Measurements from ENCODE around the gene PIANP.
"Not testable (repeated sequence)": the region's sequence is repeated elsewhere in the genome, so short reads cannot be mapped to it uniquely, and the experiment has no call there.

The PIANP gene

DNA sequence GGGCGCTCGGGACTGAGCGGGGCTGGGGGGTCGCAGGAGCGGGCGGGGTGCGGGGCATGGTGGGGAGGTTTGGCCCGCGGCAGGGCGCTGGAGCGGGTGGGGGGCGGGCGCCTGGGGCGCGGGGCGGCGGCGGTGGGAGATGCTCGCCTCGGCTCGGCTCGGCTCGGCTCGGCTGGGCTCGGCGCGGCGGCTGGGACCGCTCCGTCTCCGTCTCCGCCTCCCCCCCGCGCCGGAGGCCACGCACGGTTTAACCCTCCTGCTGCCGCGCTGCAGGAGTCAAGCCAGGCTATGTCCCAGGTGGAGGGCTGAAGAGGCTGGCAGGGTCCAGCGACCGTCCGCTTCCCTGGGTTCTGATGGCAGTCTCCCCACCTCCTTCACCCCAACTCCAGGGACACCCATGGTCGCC lies at the start of gene PIANP:
Gene PIANP, minus strand, starts transcription at position 170 of the 406 bp plus-strand sequence. CDS start 2,754 bp downstream, outside the sequence.
- DNase-seq, result peak; percentile 30 to 40

DNA sequence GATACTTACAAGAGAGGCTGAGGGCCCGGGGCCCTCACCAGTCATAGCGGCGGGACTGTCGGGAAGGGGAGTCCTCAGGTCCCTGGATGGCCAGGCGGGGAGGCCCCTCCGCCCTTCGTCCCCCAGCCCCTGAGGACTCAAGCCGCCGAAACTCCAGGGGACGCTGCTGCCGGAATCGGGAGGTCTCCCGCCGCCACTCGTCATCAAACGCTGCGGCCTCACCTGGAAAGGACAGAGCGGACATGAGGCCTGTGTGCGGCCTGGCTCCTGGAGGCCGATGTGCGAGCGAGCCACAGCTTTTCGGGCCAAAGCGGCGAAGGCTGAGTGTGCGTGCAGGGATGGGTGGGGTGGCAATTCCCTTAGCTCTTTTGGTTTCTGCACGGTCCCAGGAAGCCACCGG lies 48.1 kb upstream of the PIANP start:
- no peak for DNase-seq

DNA sequence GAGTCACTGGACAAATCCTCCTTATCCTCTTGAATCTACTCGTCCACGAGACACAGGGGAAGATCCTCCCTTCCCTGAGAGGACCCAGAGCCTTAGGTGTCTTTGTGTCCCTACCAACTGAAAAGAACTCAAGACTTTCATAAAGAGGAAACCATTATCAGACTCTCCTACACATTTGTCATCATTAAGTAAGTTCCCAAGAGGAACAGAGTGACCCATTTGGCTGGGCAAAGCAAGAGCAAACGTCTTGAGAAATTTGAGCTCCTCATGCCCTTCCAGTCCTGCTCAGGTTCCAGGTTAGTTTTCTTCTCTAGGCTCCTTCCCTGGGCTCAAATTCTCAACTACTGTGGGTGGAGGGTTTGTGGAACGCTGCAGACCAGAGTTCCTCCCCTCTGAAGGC lies 46.6 kb upstream of the PIANP start:
- no peak for DNase-seq

- peak; percentile 30 to 67 for DNase-seq
These were observed 45.3 kb upstream of the PIANP start for GRCh38 chr12:6745741-6746525.

- not testable (repeated sequence) for DNase-seq
These were observed 42.7 kb upstream of the PIANP start for GRCh38 chr12:6743300-6743699.

DNA sequence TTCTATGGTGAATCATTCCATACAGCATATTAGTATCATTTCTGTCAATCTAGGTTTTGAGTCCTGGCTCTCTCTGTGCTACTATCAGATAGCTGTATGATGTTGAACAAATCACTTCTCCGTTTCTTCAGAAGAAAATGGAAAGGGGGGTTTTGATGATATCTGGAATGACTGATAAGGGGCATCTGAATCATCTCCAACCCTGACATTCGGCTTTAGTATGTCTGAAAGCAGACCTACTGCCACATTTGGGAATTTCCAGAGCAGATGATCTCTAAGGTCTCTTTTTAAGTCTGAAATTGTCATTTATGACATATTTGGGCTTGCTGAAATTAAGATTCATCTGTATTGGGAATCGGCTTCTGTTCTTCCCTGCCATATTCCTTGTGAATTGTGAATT lies 42.2 kb upstream of the PIANP start:
- DNase-seq, result no peak

DNA sequence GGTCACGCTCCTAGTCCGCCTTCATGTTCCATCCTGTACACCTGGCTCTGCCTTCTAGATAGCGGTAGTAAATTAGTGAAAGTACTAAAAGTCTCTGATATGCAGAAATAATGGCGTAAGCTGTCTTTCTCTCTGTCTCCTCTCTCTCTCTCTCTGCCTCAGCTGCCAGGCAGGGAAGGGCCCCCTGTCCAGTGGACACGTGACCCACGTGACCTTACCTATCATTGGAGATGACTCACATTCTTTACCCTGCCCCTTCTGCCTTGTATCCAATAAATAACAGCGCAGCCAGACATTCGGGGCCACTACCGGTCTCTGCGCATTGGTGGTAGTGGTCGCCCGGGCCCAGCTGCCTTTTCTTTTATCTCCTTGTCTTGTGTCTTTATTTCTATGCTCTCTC lies 41.5 kb upstream of the PIANP start:
- not testable (repeated sequence) for DNase-seq

- DNase-seq, result no peak
These were observed 36.1 kb upstream of the PIANP start for GRCh38 chr12:6736754-6737153.

DNA sequence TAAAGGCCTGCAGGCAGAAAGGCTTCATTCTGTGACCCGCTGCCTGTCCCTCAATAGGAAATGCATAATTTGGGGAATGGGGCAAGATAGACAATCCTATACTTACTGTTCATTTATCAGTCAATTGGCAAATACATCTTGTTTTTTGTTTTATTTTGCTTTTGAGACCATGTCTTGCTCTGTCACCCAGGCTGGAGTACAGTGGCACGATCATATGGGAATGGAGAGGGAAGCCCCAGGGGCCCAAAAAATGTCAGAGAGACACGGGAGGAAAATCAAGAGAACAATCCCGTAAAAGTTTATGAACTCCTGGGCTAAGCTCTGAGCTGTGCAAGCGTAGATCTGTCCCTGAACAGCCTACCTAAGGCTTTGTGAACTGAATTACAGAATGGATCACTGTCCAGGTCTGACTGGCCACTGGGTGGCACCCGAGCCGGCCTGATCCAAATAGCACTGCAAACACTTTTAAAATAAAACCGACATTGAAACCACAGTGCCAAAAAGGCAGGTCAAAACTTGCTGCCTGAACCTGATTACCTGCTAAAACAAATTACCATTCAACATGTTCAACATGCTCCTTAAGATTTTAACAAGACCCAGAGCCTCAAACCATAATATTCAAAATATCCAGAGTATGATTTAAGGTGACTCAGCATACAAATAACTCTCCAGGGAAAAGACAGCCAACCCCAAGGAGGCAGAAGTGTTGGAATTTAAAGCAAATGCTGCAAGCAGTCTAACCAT lies 35.0 kb upstream of the PIANP start:
- DNase-seq, result peak; percentile 52 to 58

DNA sequence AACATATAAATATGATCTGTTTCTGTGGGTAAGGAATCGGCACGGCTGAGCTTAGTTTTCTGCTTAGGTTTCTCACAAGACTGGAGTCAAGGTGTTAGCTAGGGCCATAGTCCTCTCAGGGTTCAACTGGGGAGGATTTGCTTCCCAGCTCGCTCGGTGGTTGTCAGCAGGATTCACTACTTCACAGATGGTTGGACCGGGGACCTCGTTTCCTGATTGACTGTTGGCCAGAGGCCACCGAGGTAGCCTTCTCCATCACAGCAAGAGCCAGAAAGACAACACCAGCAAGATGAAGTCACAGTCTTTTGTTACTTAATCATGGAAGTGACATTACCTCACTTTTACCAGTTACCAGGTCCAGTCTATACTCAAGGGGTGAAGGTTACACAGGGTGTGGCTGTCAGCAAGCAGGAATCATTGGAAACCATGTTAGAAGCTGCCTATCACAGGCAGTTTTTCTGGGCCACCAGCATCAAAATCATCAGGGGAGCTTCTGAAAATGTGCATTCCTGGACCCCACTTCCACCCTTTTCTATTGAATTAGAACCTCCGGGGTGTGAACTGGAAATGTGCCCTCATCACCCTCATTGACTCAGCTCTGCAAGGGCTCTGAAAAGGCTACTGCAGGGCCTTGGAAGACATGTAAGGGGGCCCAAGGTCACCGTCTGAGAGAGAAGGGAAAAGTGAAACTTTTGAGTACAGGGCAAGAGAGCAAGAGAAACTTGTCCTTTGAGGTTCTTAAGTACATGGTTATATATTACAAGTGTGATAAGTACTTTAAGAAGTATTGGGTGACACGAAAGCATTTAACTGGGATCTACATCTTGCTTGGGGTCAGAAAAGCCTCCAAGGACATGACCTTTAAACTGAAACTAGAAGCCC lies 34.1 kb upstream of the PIANP start:
- DNase-seq, result no peak

DNA sequence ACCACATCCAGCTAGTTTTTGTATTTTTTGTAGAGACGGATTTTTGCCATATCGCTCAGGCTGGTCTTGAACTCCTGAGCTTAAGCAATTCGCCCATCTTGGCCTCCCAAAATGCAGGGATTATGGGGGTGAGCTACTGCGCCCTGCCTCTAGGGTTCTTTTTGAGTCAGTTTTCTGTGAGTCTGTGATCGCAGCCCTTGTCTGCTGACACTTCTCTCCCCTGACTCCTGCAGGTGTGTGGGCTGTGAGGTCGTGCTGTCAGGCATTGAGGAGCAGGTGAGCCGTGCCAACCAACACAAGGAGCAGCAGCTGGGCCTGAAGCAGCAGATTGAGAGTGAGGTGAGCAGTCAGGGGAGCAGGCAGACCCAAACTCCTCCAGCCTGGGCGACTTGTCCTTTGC lies 29.6 kb upstream of the PIANP start:
- DNase-seq, result no peak

- no peak for DNase-seq
These were observed 28.6 kb upstream of the PIANP start for GRCh38 chr12:6729186-6729585.

- no peak for DNase-seq
These were observed 24.7 kb upstream of the PIANP start for GRCh38 chr12:6725350-6725749.

DNA sequence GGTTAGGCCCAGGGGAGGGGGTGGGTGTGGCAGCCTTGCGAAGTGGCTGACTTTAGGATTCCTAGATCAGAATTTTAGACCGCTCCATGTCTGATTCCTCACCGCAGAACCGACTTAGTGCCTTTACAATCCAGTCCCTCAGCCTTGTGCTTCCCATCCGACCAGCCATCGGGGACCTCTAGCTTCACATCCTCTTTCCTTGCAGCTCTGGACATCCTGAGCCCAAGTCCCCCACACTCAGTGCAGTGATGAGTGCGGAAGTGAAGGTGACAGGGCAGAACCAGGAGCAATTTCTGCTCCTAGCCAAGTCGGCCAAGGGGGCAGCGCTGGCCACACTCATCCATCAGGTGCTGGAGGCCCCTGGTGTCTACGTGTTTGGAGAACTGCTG lies 23.8 kb upstream of the PIANP start:
- DNase-seq, result peak in 1 of 2 donors; percentile 21

DNA sequence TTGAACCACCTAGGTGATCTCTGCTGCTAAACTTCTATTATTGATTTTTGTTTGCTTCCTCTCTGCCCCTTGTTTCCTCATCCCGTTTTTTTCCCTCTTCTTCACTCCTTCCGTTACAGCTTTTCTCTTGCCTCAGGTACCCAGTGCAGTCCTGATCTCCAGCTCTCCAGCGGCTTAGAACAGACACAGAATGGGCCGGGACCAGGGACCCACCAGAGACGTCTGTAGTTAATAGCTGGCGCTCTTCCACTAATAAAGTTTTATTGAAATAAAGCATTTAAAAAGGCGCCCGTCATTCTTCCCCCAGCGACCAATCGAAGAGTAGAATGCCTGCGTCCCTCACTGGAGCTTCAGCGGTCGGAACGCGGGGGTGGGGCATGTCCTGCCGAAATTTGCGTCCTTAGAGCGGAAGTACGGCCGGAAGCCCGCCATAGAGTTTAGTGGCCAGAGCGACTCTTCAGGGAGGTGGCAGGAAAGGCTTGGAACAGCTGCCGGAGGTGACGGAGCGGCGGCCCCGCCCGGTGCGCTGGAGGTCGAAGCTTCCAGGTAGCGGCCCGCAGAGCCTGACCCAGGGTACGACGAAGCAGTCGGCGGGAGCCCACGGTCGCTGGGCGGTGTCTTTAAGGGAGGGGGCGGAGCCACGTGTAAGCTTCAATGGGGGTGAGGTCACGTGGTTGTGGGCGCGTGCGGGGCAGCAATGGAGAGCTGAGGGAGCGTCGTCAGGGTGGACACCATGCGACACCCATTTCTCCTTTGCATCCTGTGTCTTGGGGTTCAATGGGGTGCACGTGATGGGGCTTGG lies 23.2 kb upstream of the PIANP start, which contains the start of gene COPS7A:
Gene COPS7A, plus strand, starts transcription at position 440 of the 802 bp plus-strand sequence. CDS start 611 bp downstream, outside the sequence.
- DNase-seq, result peak; percentile 98 to 99

- no peak for DNase-seq
These were observed 22.2 kb upstream of the PIANP start for GRCh38 chr12:6722863-6723262.

GRCh38 chr12:6716874-6717437 lies 16.3 kb upstream of the PIANP start:
- DNase-seq, result no peak

- not testable (repeated sequence) for DNase-seq
These were observed 15.6 kb upstream of the PIANP start for GRCh38 chr12:6716031-6716873.

DNA sequence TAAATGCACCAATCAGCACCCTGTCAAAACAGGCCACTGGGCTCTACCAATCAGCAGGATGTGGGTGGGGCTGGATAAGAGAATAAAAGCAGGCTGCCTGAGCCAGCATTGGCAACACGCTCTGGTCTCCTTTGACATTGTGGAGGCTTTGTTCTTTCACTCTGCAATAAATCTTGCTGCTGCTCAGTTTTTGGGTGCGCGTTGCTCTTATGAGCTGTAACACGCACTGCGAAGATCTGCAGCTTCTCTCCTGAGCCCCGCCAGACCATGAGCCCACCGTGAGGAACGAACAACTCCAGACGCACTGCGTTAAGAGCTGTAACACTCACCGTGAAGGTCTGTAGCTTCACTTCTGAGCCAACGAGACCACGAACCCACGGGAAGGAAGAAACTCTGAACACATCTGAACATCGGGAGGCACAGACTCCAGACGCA lies 8.4 kb upstream of the PIANP start:
- peak; percentile 44 to 85 for DNase-seq

- not testable (repeated sequence) for DNase-seq
These were observed 7.7 kb upstream of the PIANP start for GRCh38 chr12:6708351-6708750.

DNA sequence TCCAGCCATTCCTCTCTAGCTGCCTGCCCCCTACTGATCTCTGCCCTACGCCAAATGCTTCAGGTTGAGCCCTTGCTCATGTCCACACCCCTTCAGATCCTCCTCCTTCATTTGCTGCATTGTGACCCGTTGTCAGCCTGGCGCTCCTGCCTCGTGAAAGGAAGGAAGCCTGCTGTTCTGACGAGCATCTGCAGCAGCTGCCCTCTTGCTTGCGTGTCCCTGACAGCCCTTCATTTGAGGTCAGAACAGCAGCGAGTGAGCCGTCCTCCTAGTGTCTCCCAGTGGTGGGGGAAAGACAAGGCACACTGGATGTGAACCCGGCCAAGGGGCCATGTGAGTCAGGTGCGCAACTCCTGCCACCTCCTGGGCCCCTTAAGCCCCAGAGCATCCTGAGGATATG lies 3.0 kb upstream of the PIANP start:
- no peak for DNase-seq
